B cell (primary cell): ENCODE data around the gene TMC1. TPM values are rescaled to one million over a fixed set of nuclear protein-coding genes. Genes with fewer than 3 reads are reported as not detected.

Experiments used
- ATAC-seq: fragments of 200-7000 bp; cut with Tn5 transposase; one replicate; pipeline ENCODE4 v1.10.0; 2021; ENCODE audit warnings: low read depth, mild to moderate bottlenecking, moderate number of reproducible peaks, moderate library complexity
- CTCF ChIA-PET: fragments of 350-600 bp; sonication (Branson Sonifier 250); formaldehyde crosslinking; loops from one replicate; lab custom pipeline; 2021; ENCODE audit warnings: antibody characterized with exemption, inconsistent platforms; lab: Charles Lee
- POLR2A ChIA-PET: fragments of 350-600 bp; sonication (Branson Sonifier 250); formaldehyde crosslinking; loops from one replicate; lab custom pipeline; 2021; ENCODE audit warnings: antibody characterized with exemption; lab: Charles Lee
- DNase-seq: peaks from one replicate; pipeline ENCODE4 v3.0.0; 2013
- H2AFZ ChIP-seq: 2 replicates; pipeline ENCODE4 v1.6.1; 2012; ENCODE audit warnings: mild to moderate bottlenecking, low read depth, low read length; ENCODE audit not compliant: insufficient read depth, poor library complexity, severe bottlenecking
- H3K27ac ChIP-seq, 2 donors: 1 replicate in 1 of 2; 2 replicates in 1 of 2; pipeline ENCODE4 v1.5.1; 2012 to 2013; ENCODE audit warnings: low read length in 2 of 2, mild to moderate bottlenecking in 2 of 2, moderate library complexity in 1 of 2
- H3K27me3 ChIP-seq, 4 experiments: fragments of 200-600 bp in 1 of 4; sonication (generic) in 1 of 4; replicated peaks in 1 of 4; 1 replicate in 2 of 4; 2 replicates in 2 of 4; pipeline versions ENCODE4 v1.6.1 to v1.7.0; 2013 to 2016; ENCODE audit warnings: low read length in 3 of 4, mild to moderate bottlenecking in 2 of 4, mixed read lengths in 1 of 4, moderate library complexity in 1 of 4; ENCODE audit not compliant: insufficient read depth in 4 of 4, control insufficient read depth in 3 of 4; ENCODE audit errors: control extremely low read depth in 1 of 4
- H3K36me3 ChIP-seq, 2 experiments: replicated peaks in 1 of 2; 1 replicate in 1 of 2; 2 replicates in 1 of 2; pipeline versions ENCODE4 v1.6.1 to v1.7.1; 2013; ENCODE audit warnings: low read length in 1 of 2; ENCODE audit not compliant: insufficient read depth in 2 of 2, control insufficient read depth in 1 of 2; ENCODE audit errors: control extremely low read depth in 1 of 2, extremely low read depth in 1 of 2
- H3K4me1 ChIP-seq, 2 donors: fragments of 200-600 bp in 1 of 2; sonication (generic) in 1 of 2; 1 replicate in 1 of 2; 2 replicates in 1 of 2; pipeline versions ENCODE4 v1.5.1 to v1.6.1; 2013 to 2017; ENCODE audit warnings: low read length in 2 of 2; ENCODE audit not compliant: control insufficient read depth in 2 of 2, insufficient read depth in 2 of 2
- H3K4me2 ChIP-seq: replicated peaks from 2 replicates; pipeline ENCODE3; 2012; ENCODE audit warnings: mild to moderate bottlenecking, low read depth, low read length; ENCODE audit not compliant: poor library complexity, severe bottlenecking
- H3K4me3 ChIP-seq, 5 experiments: fragments of 200-600 bp in 1 of 5; sonication (generic) in 1 of 5; 1 replicate in 3 of 5; 2 replicates in 2 of 5; pipeline versions ENCODE4 v1.5.1 to v1.7.0; 2011 to 2016; ENCODE audit warnings: low read length in 4 of 5, mild to moderate bottlenecking in 4 of 5, low read depth in 2 of 5, control low read depth in 1 of 5, moderate library complexity in 1 of 5; ENCODE audit not compliant: insufficient read depth in 1 of 5; ENCODE audit errors: control extremely low read depth in 1 of 5, extremely low read depth in 1 of 5
- H3K79me2 ChIP-seq: fragments of 200-600 bp; sonication (generic); one replicate; pipeline ENCODE4 v1.6.0; 2016; ENCODE audit warnings: low read length; ENCODE audit not compliant: control insufficient read depth, insufficient read depth
- H3K9ac ChIP-seq: fragments of 200-600 bp; sonication (generic); 2 replicates; pipeline ENCODE4 v1.6.1; 2017; ENCODE audit warnings: mild to moderate bottlenecking, low read length, moderate library complexity
- H3K9me3 ChIP-seq, 3 donors: one replicate each; pipeline versions ENCODE4 v1.6.1 to v1.7.1; 2013; ENCODE audit warnings: low read length in 2 of 3; ENCODE audit not compliant: control insufficient read depth in 2 of 3, insufficient read depth in 1 of 3; ENCODE audit errors: control extremely low read depth in 1 of 3
- H4K20me1 ChIP-seq: 2 replicates; pipeline ENCODE4 v1.6.0; 2012; ENCODE audit warnings: mild to moderate bottlenecking, low read length; ENCODE audit not compliant: insufficient read depth, control insufficient read depth, poor library complexity, severe bottlenecking
- H3K27ac Mint-ChIP-seq: one replicate; pipeline ENCODE4 v1.8.0; 2021; ENCODE audit warnings: mixed read lengths
- H3K27me3 Mint-ChIP-seq: one replicate; pipeline ENCODE4 v1.8.0; 2021; ENCODE audit warnings: mixed read lengths
- H3K4me1 Mint-ChIP-seq: one replicate; pipeline ENCODE4 v1.8.0; 2021; ENCODE audit warnings: mixed read lengths
- H3K4me3 Mint-ChIP-seq: one replicate; pipeline ENCODE4 v1.8.0; 2021; ENCODE audit warnings: mixed read lengths
- H3K9me3 Mint-ChIP-seq: one replicate; pipeline ENCODE4 v1.8.0; 2022; ENCODE audit warnings: mixed read lengths; ENCODE audit not compliant: insufficient read depth
- EZH2 ChIP-seq: IDR thresholded peaks from 2 replicates; pipeline ENCODE4 v1.6.1; 2012; ENCODE audit warnings: borderline replicate concordance, low read depth, mild to moderate bottlenecking, moderate library complexity, low read length; ENCODE audit not compliant: insufficient read depth, poor library complexity, severe bottlenecking
- WGBS: methylation state at CpG from one replicate; pipeline ENCODE4 v1.1.5; 2013; ENCODE audit warnings: missing lambda C conversion rate; ENCODE audit not compliant: insufficient coverage; 5-methylcytosine and 5-hydroxymethylcytosine counted together
- intact Hi-C: fragments of 100-400 bp; cut with micrococcal nuclease; formaldehyde crosslinking; loops from one replicate; pipeline ENCODE4 v1.10.0; 2022
- polyA plus RNA-seq: library from polyadenylated mRNA; depleted of rRNA; stranded (reverse); fragments of >200 nt; gene quantifications from 2 replicates; pipeline ENCODE4 v1.2.3, GENCODE V29; 2012
- total RNA-seq, 2 donors: library from RNA; stranded (reverse); fragments of 120-200 nt in 1 of 2; gene quantifications; 1 replicate in 1 of 2; 2 replicates in 1 of 2; pipeline versions ENCODE4 v1.2.3 to v1.2.4, GENCODE V29; 2013 to 2022
- TF ChIP-seq, protein P1 (sequence below): fragments of 200-600 bp; IDR thresholded peaks from one replicate; pipeline ENCODE4 v1.8.0; 2022; ENCODE audit warnings: antibody characterized with exemption, mild to moderate bottlenecking

Gene TMC1
- total and polyA plus RNA-seq, 2 donors (not counting 1 experiment from before 2014, with no cell fraction given) = not detected

DNA sequence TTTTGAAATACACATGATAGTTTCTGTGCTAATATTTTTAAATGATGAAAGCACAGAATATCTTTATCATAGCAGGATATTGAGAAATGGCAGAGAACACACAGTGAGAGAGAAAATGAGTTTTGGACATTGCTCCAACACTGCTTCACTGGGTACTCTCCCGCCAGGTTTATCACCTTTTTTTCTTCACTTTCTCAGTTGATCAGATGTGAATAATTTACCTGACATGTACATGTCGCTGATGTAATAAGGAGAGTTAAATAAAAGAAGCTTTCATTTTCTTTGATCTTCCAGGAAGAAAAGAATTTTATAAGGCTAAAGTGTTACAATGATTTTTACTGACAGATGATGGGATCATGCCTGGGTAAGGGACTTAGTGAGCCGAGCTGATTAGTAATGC is 297.0 kb downstream of the TMC1 start:
- Histone ChIP-seq H3K4me1 (no peaks in the 10 kb centered on the region), H3K4me3 (no peak overlapping the region), H3K9ac (no peak overlapping the region), H4K20me1 (no peaks in the 10 kb centered on the region), H3K79me2 (no peaks in the 10 kb centered on the region), H2AFZ (no peak overlapping the region), H3K27me3 (no peaks in the 10 kb centered on the region), H3K4me2 (no peak overlapping the region), H3K9me3 (no peaks in the 10 kb centered on the region), H3K27ac (no peak overlapping the region), H3K36me3 (no peaks in the 10 kb centered on the region)
- Mint-ChIP-seq H3K4me3 (no peak overlapping the region), H3K4me1 (no peaks in the 10 kb centered on the region), H3K27me3 (peaks cover 3% of the 10 kb centered on the region), H3K27ac (no peak overlapping the region), H3K9me3 (no peaks in the 10 kb centered on the region)
- DNase-seq (no peak), ATAC-seq (no peak)
- WGBS = 71% methylated on average over 1 of the region's 3 CpGs
- TF ChIP-seq, protein P1, sequence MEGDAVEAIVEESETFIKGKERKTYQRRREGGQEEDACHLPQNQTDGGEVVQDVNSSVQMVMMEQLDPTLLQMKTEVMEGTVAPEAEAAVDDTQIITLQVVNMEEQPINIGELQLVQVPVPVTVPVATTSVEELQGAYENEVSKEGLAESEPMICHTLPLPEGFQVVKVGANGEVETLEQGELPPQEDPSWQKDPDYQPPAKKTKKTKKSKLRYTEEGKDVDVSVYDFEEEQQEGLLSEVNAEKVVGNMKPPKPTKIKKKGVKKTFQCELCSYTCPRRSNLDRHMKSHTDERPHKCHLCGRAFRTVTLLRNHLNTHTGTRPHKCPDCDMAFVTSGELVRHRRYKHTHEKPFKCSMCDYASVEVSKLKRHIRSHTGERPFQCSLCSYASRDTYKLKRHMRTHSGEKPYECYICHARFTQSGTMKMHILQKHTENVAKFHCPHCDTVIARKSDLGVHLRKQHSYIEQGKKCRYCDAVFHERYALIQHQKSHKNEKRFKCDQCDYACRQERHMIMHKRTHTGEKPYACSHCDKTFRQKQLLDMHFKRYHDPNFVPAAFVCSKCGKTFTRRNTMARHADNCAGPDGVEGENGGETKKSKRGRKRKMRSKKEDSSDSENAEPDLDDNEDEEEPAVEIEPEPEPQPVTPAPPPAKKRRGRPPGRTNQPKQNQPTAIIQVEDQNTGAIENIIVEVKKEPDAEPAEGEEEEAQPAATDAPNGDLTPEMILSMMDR = no peak
- TF ChIP-seq EZH2 = no peak
- ChIA-PET CTCF (no interaction called here), POLR2A (no interaction called here)
- intact Hi-C loops = no loop called here

- intact Hi-C loops = loop anchor here (2.0 kb wide), 2 partner anchors 543 to 785 kb away; no protein-coding TSS in a partner anchor
- Histone ChIP-seq H3K27me3 (no peaks in the 10 kb centered on the region), H3K4me2 (no peak overlapping the region), H3K4me3 (no peak overlapping the region), H3K27ac (no peak overlapping the region), H3K9ac (no peak overlapping the region), H3K36me3 (no peaks in the 10 kb centered on the region), H4K20me1 (no peaks in the 10 kb centered on the region), H3K79me2 (no peaks in the 10 kb centered on the region), H2AFZ (no peak overlapping the region), H3K9me3 (no peaks in the 10 kb centered on the region), H3K4me1 (no peaks in the 10 kb centered on the region)
- Mint-ChIP-seq H3K27ac (no peak overlapping the region), H3K4me1 (no peaks in the 10 kb centered on the region), H3K27me3 (no peaks in the 10 kb centered on the region), H3K9me3 (no peaks in the 10 kb centered on the region), H3K4me3 (no peak overlapping the region)
- 70% methylated on average over 5 of the region's 5 CpGs for WGBS
- DNase-seq = no peak
- ChIA-PET POLR2A (no interaction called here), CTCF (interaction anchor here (3.1 kb wide), 1 partner anchor 542 kb away, joined by 25 read pairs; no protein-coding TSS in a partner anchor)
- no peak for ATAC-seq
- TF ChIP-seq, protein P1 = no peak
- no peak for TF ChIP-seq EZH2
Observed at GRCh38 chr9:72823971-72824370, 302.6 kb downstream of the TMC1 start.
